GM23248 (cell line): ENCODE measurements around the gene SLC25A34. TPM values are rescaled to one million over a fixed set of nuclear protein-coding genes. Genes with fewer than 3 reads are reported as not detected.

Source experiments
- DNase-seq: peaks from one replicate; pipeline ENCODE4 v3.0.0-alpha.2; 2015
- H2AFZ ChIP-seq: fragments of 200-600 bp; sonication (generic); 2 replicates; pipeline ENCODE4 v1.6.1; 2016; ENCODE audit warnings: antibody characterized with exemption
- H3F3A ChIP-seq: fragments of 200-600 bp; sonication (generic); 2 replicates; pipeline ENCODE4 v1.6.1; 2016; ENCODE audit warnings: mild to moderate bottlenecking, antibody characterized with exemption, mixed run types; ENCODE audit not compliant: insufficient read depth
- H3K27ac ChIP-seq: fragments of 200-600 bp; sonication (generic); 2 replicates; pipeline ENCODE4 v1.5.1; 2016; ENCODE audit warnings: mild to moderate bottlenecking
- H3K27me3 ChIP-seq: fragments of 200-600 bp; sonication (generic); replicated peaks from 2 replicates; pipeline ENCODE4 v1.6.1; 2016; ENCODE audit warnings: mild to moderate bottlenecking; ENCODE audit not compliant: insufficient read depth
- H3K36me3 ChIP-seq: fragments of 200-600 bp; sonication (generic); 2 replicates; pipeline ENCODE4 v1.6.1; 2016; ENCODE audit warnings: low read depth, mild to moderate bottlenecking
- H3K4me1 ChIP-seq: fragments of 200-600 bp; sonication (generic); 2 replicates; pipeline ENCODE4 v1.6.1; 2016; ENCODE audit warnings: mild to moderate bottlenecking; ENCODE audit not compliant: insufficient read depth
- H3K4me2 ChIP-seq: fragments of 200-600 bp; sonication (generic); one replicate; pipeline ENCODE4 v1.6.1; 2016; ENCODE audit warnings: mild to moderate bottlenecking; ENCODE audit not compliant: unreplicated experiment
- H3K4me3 ChIP-seq: fragments of 200-600 bp; sonication (generic); 2 replicates; pipeline ENCODE4 v1.5.1; 2016; ENCODE audit warnings: mild to moderate bottlenecking
- H3K79me2 ChIP-seq: fragments of 200-600 bp; sonication (generic); 2 replicates; pipeline ENCODE4 v1.6.1; 2016; ENCODE audit warnings: mild to moderate bottlenecking; ENCODE audit not compliant: insufficient read depth
- H3K9ac ChIP-seq: fragments of 200-600 bp; sonication (generic); 2 replicates; pipeline ENCODE4 v1.6.1; 2016; ENCODE audit warnings: mild to moderate bottlenecking
- H3K9me2 ChIP-seq: fragments of 200-600 bp; sonication (generic); 2 replicates; pipeline ENCODE4 v1.6.1; 2016; ENCODE audit warnings: mixed run types, mild to moderate bottlenecking, moderate library complexity; ENCODE audit not compliant: insufficient read depth
- H3K9me3 ChIP-seq: fragments of 200-600 bp; sonication (generic); one replicate; pipeline ENCODE4 v1.6.1; 2017; ENCODE audit warnings: low read depth
- H4K20me1 ChIP-seq: fragments of 200-600 bp; sonication (generic); 2 replicates; pipeline ENCODE4 v1.6.0; 2016; ENCODE audit not compliant: insufficient read depth
- EZH2 ChIP-seq: fragments of 200-600 bp; sonication (generic); IDR thresholded peaks from 2 replicates; pipeline ENCODE4 v1.6.1; 2018; ENCODE audit warnings: antibody characterized with exemption, mild to moderate bottlenecking; ENCODE audit not compliant: insufficient read depth, poor library complexity, severe bottlenecking
- EZH2phosphoT487 ChIP-seq: fragments of 200-600 bp; sonication (generic); IDR thresholded peaks from 2 replicates; pipeline ENCODE4 v1.6.1; 2018; ENCODE audit warnings: antibody characterized with exemption, moderate library complexity, mild to moderate bottlenecking, low read depth; ENCODE audit not compliant: insufficient read depth
- WGBS, 2 experiments: methylation state at CpG; one replicate each; pipeline ENCODE4 v1.1.6; 2015 to 2017; ENCODE audit warnings: low lambda C conversion rate in 2 of 2, low coverage in 1 of 2; ENCODE audit errors: missing lambda C conversion rate in 2 of 2; 5-methylcytosine and 5-hydroxymethylcytosine counted together
- in situ Hi-C: fragments of 300-500 bp; cut with MboI; formaldehyde crosslinking; loops from 2 replicates; pipeline ENCODE4 v1.15.0; 2020
- polyA plus RNA-seq: library from polyadenylated mRNA; unstranded; fragments of >200 nt; fragmentation: Nextera tagmentation; extraction: Ambion mirVana; gene quantifications from 2 replicates; pipeline ENCODE4 v1.2.1, GENCODE V29; 2016
- total RNA-seq: library from RNA; depleted of rRNA; stranded (reverse); fragments of >200 nt; shearing (Covaris generic); gene quantifications from 2 replicates; pipeline ENCODE4 v1.2.3, GENCODE V29; 2014

The SLC25A34 gene
- total and polyA plus RNA-seq, 2 experiments from 2014 or later, result 0.20 to 0.54 TPM

GRCh38 chr1:15708486-15709137, 27.4 kb upstream of the SLC25A34 start:
- Histone ChIP-seq H3K4me1 (peaks cover 17% of the 10 kb centered on the region), H3K27me3 (no peaks in the 10 kb centered on the region), H3K36me3 (no peaks in the 10 kb centered on the region), H3K9ac (no peak overlapping the region), H4K20me1 (0 out of 2 replicates have a peak, but pooled peaks cover 6% of the 10 kb centered on the region), H3K9me2 (no peaks in the 10 kb centered on the region), H2AFZ (no peak overlapping the region), H3K9me3 (no peaks in the 10 kb centered on the region), H3F3A (peaks cover 11% of the 10 kb centered on the region), H3K27ac (no peak overlapping the region), H3K79me2 (peaks cover 95% of the 10 kb centered on the region), H3K4me2 (no peak overlapping the region), H3K4me3 (no peak overlapping the region)
- 88 to 89% methylated on average over 15 of the region's 15 CpGs for WGBS, 2 experiments
- DNase-seq, result no peak
- in situ Hi-C loops, result no loop called here
- TF ChIP-seq EZH2, result no peak
- no peak for TF ChIP-seq EZH2phosphoT487

- Histone ChIP-seq H2AFZ (no peak overlapping the region), H3K4me1 (peaks cover 13% of the 10 kb centered on the region), H3K27me3 (no peaks in the 10 kb centered on the region), H3F3A (peaks cover 6% of the 10 kb centered on the region), H3K4me2 (no peak overlapping the region), H4K20me1 (0 out of 2 replicates have a peak, but pooled peaks cover 6% of the 10 kb centered on the region), H3K79me2 (peaks cover 100% of the 10 kb centered on the region), H3K36me3 (no peaks in the 10 kb centered on the region), H3K9ac (no peak overlapping the region), H3K9me2 (no peaks in the 10 kb centered on the region), H3K27ac (no peak overlapping the region), H3K9me3 (no peaks in the 10 kb centered on the region), H3K4me3 (no peak overlapping the region)
- in situ Hi-C loops, result no loop called here
- DNase-seq, result no peak
- WGBS, 2 experiments, result 85 to 93% methylated on average over 4 of the region's 4 CpGs
- TF ChIP-seq EZH2 (no peak), EZH2phosphoT487 (no peak)
Measured at GRCh38 chr1:15709226-15709625, 26.8 kb upstream of the SLC25A34 start.

- Histone ChIP-seq H3K4me2 (no peak overlapping the region), H2AFZ (no peak overlapping the region), H4K20me1 (peaks cover 6% of the 10 kb centered on the region; the same call in 1 of the 2 replicates), H3K4me1 (peaks cover 10% of the 10 kb centered on the region), H3K4me3 (no peak overlapping the region), H3K27ac (no peak overlapping the region), H3K36me3 (no peaks in the 10 kb centered on the region), H3K9me2 (no peaks in the 10 kb centered on the region), H3K79me2 (peaks cover 100% of the 10 kb centered on the region), H3F3A (no peaks in the 10 kb centered on the region), H3K9ac (no peak overlapping the region), H3K9me3 (no peaks in the 10 kb centered on the region), H3K27me3 (no peaks in the 10 kb centered on the region)
- TF ChIP-seq EZH2phosphoT487, result no peak
- TF ChIP-seq EZH2, result no peak
- in situ Hi-C loops, result no loop called here
- WGBS, 2 experiments, result 61 to 62% methylated on average over 4 of the region's 4 CpGs
- no peak for DNase-seq
Measured at GRCh38 chr1:15712168-15712567, 23.9 kb upstream of the SLC25A34 start.

GRCh38 chr1:15714406-15715136, 21.5 kb upstream of the SLC25A34 start:
- no peak overlapping the region for H3K4me2 ChIP-seq
- H3K9me3 ChIP-seq, result no peaks in the 10 kb centered on the region
- H3K79me2 ChIP-seq, result peaks cover 82% of the 10 kb centered on the region
- in situ Hi-C loops, result no loop called here
- 40 to 41% methylated on average over 4 of the region's 4 CpGs for WGBS, 2 experiments
- no peaks in the 10 kb centered on the region; the same call in 1 of the 2 replicates for H4K20me1 ChIP-seq
- TF ChIP-seq EZH2phosphoT487 (no peak), EZH2 (no peak)
- peak overlapping the region; percentile 34; the same call in 1 of the 2 replicates for H3K9ac ChIP-seq
- H3K27me3 ChIP-seq, result no peaks in the 10 kb centered on the region
- DNase-seq, result peak; percentile 53
- no peak overlapping the region; the same call in 1 of the 2 replicates for H3K27ac ChIP-seq
- H2AFZ ChIP-seq, result no peak overlapping the region
- H3K4me1 ChIP-seq, result peaks cover 10% of the 10 kb centered on the region
- H3F3A ChIP-seq, result no peaks in the 10 kb centered on the region
- no peaks in the 10 kb centered on the region for H3K9me2 ChIP-seq
- H3K36me3 ChIP-seq, result no peaks in the 10 kb centered on the region
- H3K4me3 ChIP-seq, result no peak overlapping the region
